GM21723 (cell line): ENCODE results near the gene ABRAXAS1.

Source experiments
- ATAC-seq: cut with Tn5 transposase; IDR thresholded peaks from one replicate; pipeline ENCODE4 v1.9.1; 2021; ENCODE audit warnings: mild to moderate bottlenecking, moderate library complexity; ENCODE audit not compliant: unreplicated experiment

The ABRAXAS1 gene

GRCh38 chr4:83454686-83455085 is 30.2 kb downstream of the ABRAXAS1 start:
- ATAC-seq = no peak

GRCh38 chr4:83449009-83449408 is 35.9 kb downstream of the ABRAXAS1 start:
- no peak for ATAC-seq

GRCh38 chr4:83440899-83441298 is 44.0 kb downstream of the ABRAXAS1 start:
- ATAC-seq = no peak

- ATAC-seq = no peak
Measured at GRCh38 chr4:83440148-83440814, 44.6 kb downstream of the ABRAXAS1 start.

GRCh38 chr4:83438719-83439118 is 46.2 kb downstream of the ABRAXAS1 start:
- no peak for ATAC-seq

- ATAC-seq = no peak
Measured at GRCh38 chr4:83436680-83437079, 48.2 kb downstream of the ABRAXAS1 start.

GRCh38 chr4:83431200-83431599 is 53.7 kb downstream of the ABRAXAS1 start:
- no peak for ATAC-seq

GRCh38 chr4:83418211-83418610 is 66.7 kb downstream of the ABRAXAS1 start:
- no peak for ATAC-seq

GRCh38 chr4:83417566-83417965 is 67.3 kb downstream of the ABRAXAS1 start:
- ATAC-seq = no peak

GRCh38 chr4:83413676-83414075 is 71.2 kb downstream of the ABRAXAS1 start:
- no peak for ATAC-seq
